AG09319 (cell line): Measurements from ENCODE around the gene ZBTB8A.
"Not testable (repeated sequence)": the region's sequence is repeated elsewhere in the genome, so short reads cannot be mapped to it uniquely, and the experiment has no call there.

ENCODE experiments used
- DNase-seq: peaks from one replicate; pipeline ENCODE4 v3.0.0-alpha.2; 2010; ENCODE audit warnings: low read depth; ENCODE audit errors: extremely low read depth
- CTCF ChIP-seq: IDR thresholded peaks from 2 replicates; pipeline ENCODE4 v1.5.1; 2011; ENCODE audit warnings: low read depth, mild to moderate bottlenecking, inconsistent platforms, low read length, moderate library complexity

ZBTB8A gene

DNA sequence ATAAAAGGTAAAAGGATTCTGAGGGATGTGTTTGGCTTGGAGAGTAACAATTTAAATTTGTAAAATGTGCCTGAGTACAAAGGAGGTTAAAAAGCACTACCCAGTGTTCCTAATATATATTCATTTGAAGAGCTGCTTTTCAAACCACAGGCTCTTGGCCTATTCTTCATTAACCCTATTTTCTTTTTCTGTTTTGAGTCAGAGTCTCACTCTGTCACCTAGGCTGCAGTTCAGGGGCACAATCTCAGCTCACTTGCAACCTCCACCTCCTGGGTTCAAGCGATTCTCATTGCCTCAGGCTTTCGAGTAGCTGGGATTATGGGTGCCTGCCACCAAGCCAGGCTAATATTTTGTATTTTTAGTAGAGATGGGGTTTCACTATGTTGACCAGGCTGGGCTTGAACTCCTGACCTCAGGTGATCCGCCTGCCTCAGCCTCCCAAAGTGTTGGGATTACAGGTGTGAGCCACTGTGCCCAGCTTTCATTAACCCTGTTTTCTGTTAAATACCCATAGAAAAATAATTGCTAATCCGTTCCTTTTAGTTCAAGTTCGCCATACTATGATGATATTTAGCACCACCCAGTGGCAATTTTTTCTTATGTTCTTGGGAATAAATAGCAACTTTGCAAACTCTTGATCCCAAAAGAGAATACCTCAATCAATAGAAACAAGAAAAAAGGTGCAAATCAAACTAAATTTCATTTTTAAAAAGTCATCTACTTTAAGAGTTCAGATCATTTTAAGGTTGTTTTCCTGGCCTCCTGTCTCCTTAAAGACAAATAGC, 80.7 kb downstream of the ZBTB8A start:
- DNase-seq, result no peak
- peak; percentile 3 for TF ChIP-seq CTCF

DNA sequence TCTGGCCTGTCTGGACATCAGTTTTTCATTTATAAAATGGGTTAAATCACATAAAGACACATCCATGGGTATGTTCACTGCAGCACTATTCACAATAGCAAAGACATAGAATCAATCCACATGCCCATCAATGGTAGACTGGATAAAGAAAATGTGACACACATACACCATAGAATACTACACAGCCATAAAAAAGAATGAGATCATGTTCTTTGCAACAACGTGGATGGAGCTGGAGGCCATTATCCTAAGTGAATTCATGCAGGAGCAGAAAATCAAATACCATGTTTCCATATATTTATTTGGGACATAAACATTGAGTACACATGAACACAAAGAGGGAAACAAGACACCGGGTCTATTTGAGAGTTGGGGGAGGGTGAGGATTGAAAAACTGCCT, 83.0 kb downstream of the ZBTB8A start:
- DNase-seq, result no peak
- TF ChIP-seq CTCF, result no peak

GRCh38 chr1:32622806-32623681, 83.8 kb downstream of the ZBTB8A start:
- TF ChIP-seq CTCF, result no peak
- no peak for DNase-seq

- DNase-seq, result no peak
- no peak for TF ChIP-seq CTCF
These were observed 84.5 kb downstream of the ZBTB8A start for GRCh38 chr1:32623775-32624174.

DNA sequence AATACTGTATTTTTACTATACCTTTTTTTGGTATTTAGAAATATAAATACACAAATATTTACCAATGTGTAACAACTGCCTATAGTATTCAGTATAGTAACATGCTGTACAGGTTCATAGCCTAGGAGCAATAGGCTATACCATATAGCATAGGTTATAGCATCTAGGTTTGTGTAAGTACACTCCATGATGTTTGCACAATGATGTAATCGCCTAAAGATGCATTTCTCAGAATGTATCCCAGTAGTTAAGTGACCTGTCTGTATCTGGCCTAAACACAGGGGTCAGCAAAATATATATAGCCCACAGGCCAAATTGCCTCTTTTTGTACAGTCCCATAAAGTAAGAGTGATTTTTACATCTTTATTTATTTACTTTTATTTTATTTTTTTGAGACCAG, 86.9 kb downstream of the ZBTB8A start:
- no peak for TF ChIP-seq CTCF
- no peak for DNase-seq

DNA sequence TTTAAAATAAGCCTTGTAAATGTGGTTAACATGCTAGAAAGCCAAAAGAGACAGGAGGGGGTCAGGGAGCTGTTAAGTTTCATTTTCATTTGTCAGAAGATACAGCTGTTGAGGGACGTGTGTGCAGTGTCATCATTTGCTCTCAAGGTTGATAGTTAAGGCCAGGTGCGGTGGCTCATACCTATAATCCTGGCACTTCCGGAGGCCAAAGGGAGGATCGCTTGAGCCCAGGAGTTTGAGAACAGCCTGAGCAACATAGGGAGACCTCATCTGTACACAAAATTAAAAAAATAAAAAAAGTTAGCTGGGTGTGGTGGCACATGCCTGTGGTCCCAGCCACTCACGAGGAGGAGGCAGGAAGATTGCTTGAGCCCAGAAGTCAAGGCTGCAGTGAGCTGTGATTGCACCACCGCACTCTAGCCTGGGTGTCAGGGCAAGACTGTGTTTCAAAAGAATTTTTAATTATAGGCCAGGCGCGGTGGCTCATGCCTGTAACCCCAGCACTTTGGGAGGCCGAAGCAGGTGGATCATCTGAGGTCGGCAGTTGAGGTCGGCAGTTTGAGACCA, 88.5 kb downstream of the ZBTB8A start:
- DNase-seq, result no peak
- no peak for TF ChIP-seq CTCF

DNA sequence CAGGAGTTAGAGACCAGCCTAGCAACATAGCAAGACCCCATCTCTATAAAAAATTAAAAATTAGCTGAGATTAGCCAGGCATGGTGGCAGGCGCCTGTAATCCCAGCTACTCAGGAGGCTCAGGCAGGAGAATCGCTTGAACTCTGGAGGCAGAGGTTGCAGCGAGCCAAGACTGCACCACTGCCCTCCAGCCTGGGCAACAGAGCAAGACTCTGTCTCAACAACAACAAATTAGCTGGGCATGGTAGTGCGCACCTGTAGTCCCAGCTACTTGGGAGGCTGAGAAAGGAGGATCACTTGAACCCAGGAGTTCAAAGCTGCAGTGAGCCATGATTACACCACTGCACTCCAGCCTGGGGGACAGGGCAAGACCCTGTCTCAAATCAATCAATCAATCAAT, 90.9 kb downstream of the ZBTB8A start:
- DNase-seq, result not testable (repeated sequence)
